SK-N-MC (cell line): ENCODE results near the gene AAGAB.
"Not testable (repeated sequence)": the region's sequence is repeated elsewhere in the genome, so short reads cannot be mapped to it uniquely, and the experiment has no call there.

Source experiments
- DNase-seq: peaks from one replicate; pipeline ENCODE4 v3.0.0-alpha.2; 2011; ENCODE audit warnings: low read depth, low spot score
- H3K27ac ChIP-seq: fragments of 200-600 bp; sonication (generic); 2 replicates; pipeline ENCODE4 v1.5.1; 2016; ENCODE audit warnings: mixed run types
- H3K36me3 ChIP-seq: fragments of 200-600 bp; sonication (generic); 2 replicates; pipeline ENCODE4 v1.6.1; 2017; ENCODE audit warnings: antibody characterized with exemption, low read length, mixed read lengths; ENCODE audit not compliant: insufficient read depth
- H3K4me3 ChIP-seq: fragments of 200-600 bp; sonication (generic); 2 replicates; pipeline ENCODE4 v1.5.1; 2016
- H3K9ac ChIP-seq: fragments of 200-600 bp; sonication (generic); 2 replicates; pipeline ENCODE4 v1.8.0; 2017; ENCODE audit warnings: mixed run types, mixed read lengths; ENCODE audit not compliant: insufficient read length
- H3K9me3 ChIP-seq: fragments of 200-600 bp; sonication (generic); 2 replicates; pipeline ENCODE4 v1.6.1; 2017; ENCODE audit warnings: low read depth, mild to moderate bottlenecking, antibody characterized with exemption, low read length, moderate library complexity, mixed read lengths
- EZH2 ChIP-seq: fragments of 200-600 bp; sonication (generic); IDR thresholded peaks from one replicate; pipeline ENCODE4 v1.6.1; 2017; ENCODE audit warnings: antibody characterized with exemption
- FOXP2 ChIP-seq: optimal IDR thresholded peaks from 2 replicates; pipeline ENCODE3; 2011; ENCODE audit warnings: mild to moderate bottlenecking, moderate library complexity; ENCODE audit not compliant: insufficient read depth; ENCODE audit errors: extremely low read length, control extremely low read depth
- POLR2AphosphoS5 ChIP-seq: IDR thresholded peaks from 2 replicates; pipeline ENCODE4 v1.6.1; 2012; ENCODE audit warnings: mild to moderate bottlenecking, low read depth, low read length, borderline replicate concordance

AAGAB gene

GRCh38 chr15:67281714-67282113, 27.3 kb upstream of the AAGAB start:
- no peak overlapping the region for H3K9ac ChIP-seq
- TF ChIP-seq EZH2, result no peak
- H3K27ac ChIP-seq, result no peak overlapping the region
- no peak overlapping the region for H3K4me3 ChIP-seq
- H3K9me3 ChIP-seq, result no peaks in the 10 kb centered on the region
- no peak for DNase-seq
- no peaks in the 10 kb centered on the region for H3K36me3 ChIP-seq

GRCh38 chr15:67280217-67280616, 25.8 kb upstream of the AAGAB start:
- H3K9me3 ChIP-seq, result no peaks in the 10 kb centered on the region
- H3K9ac ChIP-seq, result no peak overlapping the region
- no peak overlapping the region for H3K27ac ChIP-seq
- no peaks in the 10 kb centered on the region for H3K36me3 ChIP-seq
- no peak for DNase-seq
- TF ChIP-seq EZH2 (no peak), POLR2AphosphoS5 (no peak), FOXP2 (no peak)
- no peak overlapping the region for H3K4me3 ChIP-seq

- no peaks in the 10 kb centered on the region for H3K9me3 ChIP-seq
- no peak overlapping the region for H3K27ac ChIP-seq
- H3K36me3 ChIP-seq, result no peaks in the 10 kb centered on the region
- TF ChIP-seq EZH2, result no peak
- DNase-seq, result no peak
- no peak overlapping the region for H3K4me3 ChIP-seq
- H3K9ac ChIP-seq, result no peak overlapping the region
These were observed 22.2 kb upstream of the AAGAB start for GRCh38 chr15:67276666-67277065.

GRCh38 chr15:67274236-67274635, 19.8 kb upstream of the AAGAB start:
- H3K27ac ChIP-seq, result no peak overlapping the region
- DNase-seq, result no peak
- H3K9me3 ChIP-seq, result no peaks in the 10 kb centered on the region
- no peak for TF ChIP-seq EZH2
- TF ChIP-seq FOXP2, result no peak
- TF ChIP-seq POLR2AphosphoS5, result no peak
- no peak overlapping the region for H3K9ac ChIP-seq
- H3K4me3 ChIP-seq, result no peak overlapping the region
- no peaks in the 10 kb centered on the region for H3K36me3 ChIP-seq

- Histone ChIP-seq H3K36me3 (no peaks in the 10 kb centered on the region), H3K9ac (no peak overlapping the region), H3K4me3 (no peak overlapping the region), H3K9me3 (no peaks in the 10 kb centered on the region), H3K27ac (no peak overlapping the region)
- DNase-seq, result no peak
- TF ChIP-seq POLR2AphosphoS5 (no peak), FOXP2 (no peak), EZH2 (no peak)
These were observed 13.8 kb upstream of the AAGAB start for GRCh38 chr15:67267951-67268941.

- H3K36me3 ChIP-seq, result no peaks in the 10 kb centered on the region
- no peak for DNase-seq
- no peak overlapping the region for H3K27ac ChIP-seq
- TF ChIP-seq FOXP2, result no peak
- no peak for TF ChIP-seq POLR2AphosphoS5
- no peak for TF ChIP-seq EZH2
- H3K9ac ChIP-seq, result no peak overlapping the region
- H3K9me3 ChIP-seq, result no peaks in the 10 kb centered on the region
- H3K4me3 ChIP-seq, result no peak overlapping the region
These were observed 13.0 kb upstream of the AAGAB start for GRCh38 chr15:67267440-67267839.

GRCh38 chr15:67266870-67267269, 12.4 kb upstream of the AAGAB start:
- H3K9ac ChIP-seq, result no peak overlapping the region
- no peak for TF ChIP-seq POLR2AphosphoS5
- no peak for TF ChIP-seq EZH2
- no peak for DNase-seq

GRCh38 chr15:67259806-67260205, 5.3 kb upstream of the AAGAB start:
- Histone ChIP-seq H3K27ac (no peak overlapping the region), H3K9ac (no peak overlapping the region), H3K36me3 (no peaks in the 10 kb centered on the region), H3K4me3 (no peak overlapping the region), H3K9me3 (no peaks in the 10 kb centered on the region)
- TF ChIP-seq EZH2 (no peak), POLR2AphosphoS5 (no peak), FOXP2 (no peak)
- no peak for DNase-seq

More at GRCh38 chr15:67266870-67267269, 12.4 kb upstream of the AAGAB start:
- no peaks in the 10 kb centered on the region for H3K36me3 ChIP-seq
- H3K9me3 ChIP-seq, result no peaks in the 10 kb centered on the region
- H3K4me3 ChIP-seq, result no peak overlapping the region
- no peak overlapping the region for H3K27ac ChIP-seq

- no peak overlapping the region for H3K4me3 ChIP-seq
- no peak for DNase-seq
- TF ChIP-seq EZH2, result no peak
- no peak for TF ChIP-seq FOXP2
- TF ChIP-seq POLR2AphosphoS5, result no peak
- no peak overlapping the region for H3K27ac ChIP-seq
- H3K9ac ChIP-seq, result no peak overlapping the region
- H3K9me3 ChIP-seq, result no peaks in the 10 kb centered on the region
- H3K36me3 ChIP-seq, result no peaks in the 10 kb centered on the region
These were observed 4.9 kb upstream of the AAGAB start for GRCh38 chr15:67259379-67259778.

GRCh38 chr15:67258412-67258811, 4.0 kb upstream of the AAGAB start:
- H3K9me3 ChIP-seq, H3K36me3 ChIP-seq, H3K27ac ChIP-seq, H3K4me3 ChIP-seq, DNase-seq, H3K9ac ChIP-seq: not testable (repeated sequence)
